Liver (tissue), 9 donors: Measurements from ENCODE around the gene HADHB. TPM values are rescaled to one million over a fixed set of nuclear protein-coding genes. Genes with fewer than 3 reads are reported as not detected.

Experiments
- DNase-seq: peaks from one replicate; pipeline ENCODE4 v3.0.0-alpha.2; 2017; ENCODE audit warnings: low spot score
- H3K27ac ChIP-seq, 2 donors: one replicate each; pipeline ENCODE4 v1.7.0; 2013; ENCODE audit warnings: inconsistent platforms in 2 of 2, low read length in 2 of 2, control low read depth in 1 of 2, low read depth in 1 of 2, mild to moderate bottlenecking in 1 of 2
- H3K27me3 ChIP-seq, 4 donors: one replicate each; pipeline versions ENCODE4 v1.6.1 to v1.7.0; 2013; ENCODE audit warnings: low read length in 3 of 4, inconsistent platforms in 1 of 4, mild to moderate bottlenecking in 1 of 4, moderate library complexity in 1 of 4; ENCODE audit not compliant: control insufficient read depth in 4 of 4, insufficient read depth in 4 of 4
- H3K36me3 ChIP-seq, 4 donors: one replicate each; pipeline versions ENCODE4 v1.6.1 to v1.7.0; 2013; ENCODE audit warnings: low read length in 3 of 4, mild to moderate bottlenecking in 3 of 4, low read depth in 1 of 4, moderate library complexity in 1 of 4; ENCODE audit not compliant: control insufficient read depth in 4 of 4, insufficient read depth in 3 of 4
- H3K4me1 ChIP-seq, 4 donors: one replicate each; pipeline versions ENCODE4 v1.6.1 to v1.7.0; 2013; ENCODE audit warnings: low read length in 3 of 4, mild to moderate bottlenecking in 3 of 4, moderate library complexity in 1 of 4; ENCODE audit not compliant: control insufficient read depth in 4 of 4, insufficient read depth in 4 of 4
- H3K4me3 ChIP-seq, 3 donors: one replicate each; pipeline versions ENCODE4 v1.6.1 to v1.7.0; 2013; ENCODE audit warnings: low read length in 3 of 3, control low read depth in 1 of 3, low read depth in 1 of 3, mild to moderate bottlenecking in 1 of 3
- H3K9ac ChIP-seq, 2 donors: one replicate each; pipeline ENCODE4 v1.7.0; 2013; ENCODE audit warnings: low read length in 2 of 2, mild to moderate bottlenecking in 2 of 2, moderate library complexity in 2 of 2, control low read depth in 1 of 2, low read depth in 1 of 2
- H3K9me3 ChIP-seq, 4 donors: one replicate each; pipeline versions ENCODE4 v1.6.1 to v1.7.0; 2013; ENCODE audit warnings: low read length in 3 of 4; ENCODE audit not compliant: control insufficient read depth in 4 of 4
- ATF3 ChIP-seq: IDR thresholded peaks from 2 replicates; pipeline ENCODE4 v1.6.1; 2016; ENCODE audit warnings: antibody characterized with exemption
- CTCF ChIP-seq: fragments of 150-350 bp; IDR thresholded peaks from 2 replicates; pipeline ENCODE4 v1.5.1; 2017; ENCODE audit warnings: improper control_type of control experiment, low read depth, low read length; ENCODE audit not compliant: missing input control
- EGR1 ChIP-seq, 2 donors: IDR thresholded peaks; 2 replicates each; pipeline ENCODE4 v1.6.1; 2016 to 2018; ENCODE audit warnings: antibody characterized with exemption in 2 of 2, low read depth in 2 of 2
- FOXA1 ChIP-seq: IDR thresholded peaks from 2 replicates; pipeline ENCODE4 v1.6.1; 2016; ENCODE audit warnings: antibody characterized with exemption
- GABPA ChIP-seq, 2 donors: IDR thresholded peaks in 1 of 2; conservative IDR thresholded peaks in 1 of 2; 2 replicates each; pipeline ENCODE4 v1.6.1; 2016; ENCODE audit warnings: antibody characterized with exemption in 2 of 2, mild to moderate bottlenecking in 1 of 2, moderate library complexity in 1 of 2
- HNF4G ChIP-seq: IDR thresholded peaks from 2 replicates; pipeline ENCODE4 v1.6.1; 2016; ENCODE audit warnings: antibody characterized with exemption
- JUND ChIP-seq, 2 donors: IDR thresholded peaks; 2 replicates each; pipeline ENCODE4 v1.6.1; 2016; ENCODE audit warnings: antibody characterized with exemption in 2 of 2
- MAX ChIP-seq: IDR thresholded peaks from 2 replicates; pipeline ENCODE4 v1.6.1; 2016; ENCODE audit warnings: antibody characterized with exemption
- NR2F2 ChIP-seq: IDR thresholded peaks from 2 replicates; pipeline ENCODE4 v1.6.1; 2016; ENCODE audit warnings: antibody characterized with exemption
- RAD21 ChIP-seq, 2 donors: IDR thresholded peaks; 2 replicates each; pipeline ENCODE4 v1.6.1; 2016; ENCODE audit warnings: antibody characterized with exemption in 2 of 2, mild to moderate bottlenecking in 2 of 2
- REST ChIP-seq: IDR thresholded peaks from 2 replicates; pipeline ENCODE4 v1.6.1; 2016; ENCODE audit warnings: antibody characterized with exemption, mild to moderate bottlenecking
- RXRA ChIP-seq, 2 donors: IDR thresholded peaks; 2 replicates each; pipeline ENCODE4 v1.6.1; 2017 to 2018; ENCODE audit warnings: antibody characterized with exemption in 2 of 2, mild to moderate bottlenecking in 1 of 2
- SP1 ChIP-seq: IDR thresholded peaks from 2 replicates; pipeline ENCODE4 v1.6.1; 2018; ENCODE audit warnings: antibody characterized with exemption, mild to moderate bottlenecking
- TAF1 ChIP-seq: conservative IDR thresholded peaks from 2 replicates; pipeline ENCODE4 v1.6.1; 2016; ENCODE audit warnings: antibody characterized with exemption, mild to moderate bottlenecking
- ZBTB33 ChIP-seq: IDR thresholded peaks from 2 replicates; pipeline ENCODE4 v1.6.1; 2016; ENCODE audit warnings: antibody characterized with exemption
- WGBS: extraction: QIAGEN DNeasy Blood & Tissue Kit; methylation state at CpG from one replicate; pipeline ENCODE4 v1.1.7; 2013; 5-methylcytosine and 5-hydroxymethylcytosine counted together
- polyA plus RNA-seq, 2 donors: library from polyadenylated mRNA; stranded (reverse) in 1 of 2; unstranded in 1 of 2; fragments of 200-250 nt in 1 of 2; fragments of >200 nt in 1 of 2; fragmentation: Nextera tagmentation in 1 of 2; extraction: Ambion mirVana in 1 of 2; gene quantifications; one replicate each; pipeline versions ENCODE4 v1.2.1 to v1.2.3, GENCODE V29; 2013 to 2015
- total RNA-seq, 2 donors: library from RNA; depleted of rRNA; stranded (reverse); fragments of >200 nt; gene quantifications; one replicate each; pipeline ENCODE4 v1.2.3, GENCODE V29; 2014
- donor health status: healthy.
- donor health status: healthy.
- donor health status: healthy.
- donor health status: healthy.
- donor health status: healthy.

Gene HADHB
- total and polyA plus RNA-seq, 4 donors, result 103 to 284 (median 261) TPM

- Histone ChIP-seq H3K27ac (no peak overlapping the region), H3K9me3 (no peaks in the 10 kb centered on the region), H3K9ac (no peak overlapping the region), H3K4me3 (no peak overlapping the region), H3K36me3 (no peaks in the 10 kb centered on the region), H3K27me3 (no peaks in the 10 kb centered on the region), H3K4me1 (peaks cover 0 to 2% (median 0%) of the 10 kb centered on the region in 4 donors)
- TF ChIP-seq EGR1 (IDR thresholded peaks at IDR 0.05; ENCODE audit: low read depth in 2 of 2) (no peak), SP1 (no peak), RAD21 (IDR thresholded peaks at IDR 0.05) (no peak), GABPA (IDR thresholded peaks at IDR 0.05 in 1 of 2, conservative IDR thresholded peaks at IDR 0.05 in 1 of 2) (no peak), ATF3 (no peak), RXRA (IDR thresholded peaks at IDR 0.05) (no peak), JUND (IDR thresholded peaks at IDR 0.05) (no peak), ZBTB33 (no peak), TAF1 (no peak), FOXA1 (no peak), NR2F2 (no peak), CTCF (no peak)
- DNase-seq, result no peak
- 50% methylated on average over 3 of the region's 3 CpGs for WGBS
Measured at GRCh38 chr2:26324903-26325302, 80.2 kb downstream of the HADHB start.

- no peak for DNase-seq
- H3K9ac ChIP-seq, result no peak overlapping the region
- TF ChIP-seq HNF4G, result no peak
- TF ChIP-seq SP1, result no peak
- no peak for TF ChIP-seq MAX
- no peak for TF ChIP-seq REST
- no peak for TF ChIP-seq NR2F2
- WGBS, result 79% methylated on average over 4 of the region's 4 CpGs
- H3K4me1 ChIP-seq, result peaks cover 0 to 2% (median 0%) of the 10 kb centered on the region in 4 donors
- no peaks in the 10 kb centered on the region for H3K9me3 ChIP-seq
- H3K27me3 ChIP-seq, result no peaks in the 10 kb centered on the region
- H3K27ac ChIP-seq, result no peak overlapping the region
- no peaks in the 10 kb centered on the region for H3K36me3 ChIP-seq
- H3K4me3 ChIP-seq, result no peak overlapping the region
Measured at GRCh38 chr2:26325851-26326250, 81.1 kb downstream of the HADHB start.
